GM18858 (cell line): ENCODE data around the gene SLC39A2.
"Not testable (repeated sequence)": the region's sequence is repeated elsewhere in the genome, so short reads cannot be mapped to it uniquely, and the experiment has no call there.

Experiments used
- ATAC-seq: cut with Tn5 transposase; IDR thresholded peaks from one replicate; pipeline ENCODE4 v1.9.1; 2021; ENCODE audit not compliant: unreplicated experiment

The SLC39A2 gene

GRCh38 chr14:20998674-20999366 lies at the start of gene SLC39A2:
Gene SLC39A2 (plus strand): TSS chr14:20999293. CDS start chr14:20999447, 154 bp downstream.
- no peak for ATAC-seq

GRCh38 chr14:20954736-20955537 lies 44.2 kb upstream of the SLC39A2 start, which contains the start of gene RNASE2:
Gene RNASE2 (plus strand): TSS chr14:20955487. CDS start chr14:20955772, 285 bp downstream.
- not testable (repeated sequence) for ATAC-seq

- ATAC-seq: not testable (repeated sequence)
These were observed 43.6 kb upstream of the SLC39A2 start for GRCh38 chr14:20955538-20955873.

- no peak for ATAC-seq
These were observed 42.6 kb upstream of the SLC39A2 start for GRCh38 chr14:20956376-20956976.

- not testable (repeated sequence) for ATAC-seq
These were observed 40.1 kb upstream of the SLC39A2 start for GRCh38 chr14:20958946-20959345.

- ATAC-seq: no peak
These were observed 29.8 kb upstream of the SLC39A2 start for GRCh38 chr14:20969336-20969735.

GRCh38 chr14:20970647-20970982 lies 28.5 kb upstream of the SLC39A2 start:
- ATAC-seq: no peak

- ATAC-seq: peak; percentile 77
These were observed 27.9 kb upstream of the SLC39A2 start for GRCh38 chr14:20970983-20971704.

- ATAC-seq: no peak
These were observed 27.4 kb upstream of the SLC39A2 start for GRCh38 chr14:20971705-20972021.

- no peak for ATAC-seq
These were observed 25.6 kb upstream of the SLC39A2 start for GRCh38 chr14:20973501-20973900.

GRCh38 chr14:20976291-20976690 lies 22.8 kb upstream of the SLC39A2 start:
- ATAC-seq: no peak

- ATAC-seq: no peak
These were observed 20.4 kb upstream of the SLC39A2 start for GRCh38 chr14:20978687-20979086.

GRCh38 chr14:20980906-20981305 lies 18.2 kb upstream of the SLC39A2 start:
- no peak for ATAC-seq

- ATAC-seq: no peak
These were observed 16.3 kb upstream of the SLC39A2 start for GRCh38 chr14:20982646-20983369.

- ATAC-seq: not testable (repeated sequence)
These were observed 13.4 kb upstream of the SLC39A2 start for GRCh38 chr14:20985650-20986049.

- no peak for ATAC-seq
These were observed 12.3 kb upstream of the SLC39A2 start for GRCh38 chr14:20986811-20987210.

- no peak for ATAC-seq
These were observed 10.2 kb upstream of the SLC39A2 start for GRCh38 chr14:20988717-20989470.

GRCh38 chr14:20989471-20989786 lies 9.7 kb upstream of the SLC39A2 start:
- ATAC-seq: no peak

- peak; percentile 91 for ATAC-seq
These were observed 9.1 kb upstream of the SLC39A2 start, which contains the start of gene METTL17 for GRCh38 chr14:20989787-20990600. Gene METTL17 (plus strand): TSS chr14:20989980. CDS start chr14:20990003, 23 bp downstream.
